ENCODE results near the gene MICAL2.

MICAL2 gene

DNA sequence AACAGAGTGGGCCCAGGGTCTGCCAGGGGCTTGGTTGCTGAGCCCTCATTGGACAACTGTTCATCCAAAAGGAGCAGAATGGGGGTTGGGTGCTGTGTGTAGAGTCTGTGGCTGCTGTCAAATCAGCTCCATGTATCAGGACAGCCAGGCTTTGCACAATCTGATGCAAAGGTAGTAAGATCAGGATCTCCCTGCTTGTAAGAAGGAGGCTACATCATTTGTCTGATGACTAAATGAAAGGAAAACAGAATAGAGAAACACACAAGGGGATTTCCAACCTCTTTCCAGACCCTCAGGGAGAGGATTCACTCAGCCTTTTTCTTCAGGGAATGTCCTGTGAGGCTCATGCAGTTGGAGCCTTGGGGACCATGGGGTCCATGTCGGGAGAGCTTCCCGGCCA lies 7.2 kb downstream of the MICAL2 start:
- no peak for DNase-seq (ENCODE audit: low read depth)

DNA sequence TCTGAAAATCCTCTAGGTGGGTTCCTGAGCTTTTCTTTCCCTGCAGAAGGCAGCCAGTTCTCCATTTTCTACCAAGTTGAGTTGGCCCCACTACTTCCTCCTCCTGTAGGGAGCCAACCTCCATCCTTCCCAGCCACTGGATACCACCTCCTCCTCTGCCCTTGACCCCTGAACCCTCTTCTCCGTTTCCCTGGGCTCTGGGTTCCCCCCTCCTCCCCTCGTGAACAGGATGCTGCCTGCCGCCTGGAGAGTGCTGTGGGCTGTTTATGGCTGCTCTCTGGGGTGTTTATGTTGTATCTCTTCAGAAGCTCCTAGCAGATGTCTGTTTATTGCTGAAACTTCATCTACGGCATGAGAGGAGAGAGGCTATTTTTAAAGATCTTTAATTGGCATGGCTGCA lies 8.6 kb downstream of the MICAL2 start:
- DNase-seq (ENCODE audit: low read depth), result no peak

DNA sequence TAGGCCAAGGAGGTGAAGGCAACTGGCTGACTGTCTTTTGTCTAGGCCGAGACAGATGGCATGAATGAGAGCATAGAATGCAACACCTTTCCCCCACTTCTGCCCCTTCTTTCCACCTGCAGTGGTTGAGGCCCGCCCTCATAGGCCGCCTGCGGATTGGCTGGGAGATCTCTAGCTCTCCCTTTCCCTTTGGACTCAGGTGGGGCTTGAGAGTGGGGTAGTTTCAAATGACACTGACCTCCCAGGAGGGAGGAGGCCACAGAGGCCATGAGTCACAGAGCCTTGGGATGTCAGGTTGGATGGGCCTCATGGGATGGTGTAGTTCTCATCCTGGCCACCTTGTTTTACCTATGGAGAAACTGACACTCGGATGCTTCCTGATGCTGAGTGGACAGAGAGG lies 9.1 kb downstream of the MICAL2 start:
- DNase-seq (ENCODE audit: low read depth), result no peak

DNA sequence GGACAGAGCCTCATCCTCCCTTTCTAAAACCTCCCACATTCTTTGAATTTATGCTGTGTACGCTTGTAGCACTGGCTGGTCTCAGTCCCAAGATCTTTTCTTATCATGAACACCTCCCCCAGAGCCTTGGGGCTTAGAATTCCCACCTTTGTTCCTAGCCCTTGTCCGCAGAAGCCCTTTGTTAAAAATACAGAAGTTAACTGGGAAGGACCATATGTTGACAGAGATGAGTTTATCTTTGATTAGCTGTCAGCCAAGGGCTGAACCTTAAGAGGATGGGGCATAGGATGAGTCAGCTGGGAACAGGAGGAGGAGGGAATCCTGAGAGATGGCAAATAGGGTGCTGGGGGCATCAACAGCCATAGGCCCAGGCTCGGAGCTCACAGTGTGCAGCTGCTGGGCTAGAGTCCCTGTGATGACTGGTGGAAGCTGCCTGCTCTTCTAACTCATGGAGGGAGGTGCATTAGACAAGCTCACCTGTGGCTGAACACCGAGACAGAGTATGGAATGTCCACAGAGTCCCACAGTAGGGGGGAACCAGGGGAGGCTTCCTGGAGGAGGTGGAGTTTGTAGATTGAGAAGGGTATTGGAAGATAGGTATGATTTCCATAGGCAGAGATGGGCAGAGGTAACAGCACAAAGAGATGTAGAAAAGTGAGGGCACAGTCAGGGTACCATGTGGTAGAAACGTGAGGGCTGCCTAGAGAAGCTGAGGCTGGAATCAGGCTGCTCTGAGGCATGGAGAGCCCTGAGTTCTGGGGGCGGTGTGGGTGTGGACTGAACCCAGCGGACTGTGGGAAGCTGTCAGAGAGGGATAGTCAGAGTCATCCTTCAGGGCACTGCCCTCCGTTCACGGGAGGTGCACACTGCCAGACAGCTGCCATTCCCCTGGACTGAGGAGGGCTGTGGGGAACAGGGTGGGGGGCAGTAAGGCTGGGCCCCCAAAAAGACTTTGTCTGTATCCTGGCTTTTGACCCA lies 9.9 kb downstream of the MICAL2 start:
- DNase-seq (ENCODE audit: low read depth), result no peak

DNA sequence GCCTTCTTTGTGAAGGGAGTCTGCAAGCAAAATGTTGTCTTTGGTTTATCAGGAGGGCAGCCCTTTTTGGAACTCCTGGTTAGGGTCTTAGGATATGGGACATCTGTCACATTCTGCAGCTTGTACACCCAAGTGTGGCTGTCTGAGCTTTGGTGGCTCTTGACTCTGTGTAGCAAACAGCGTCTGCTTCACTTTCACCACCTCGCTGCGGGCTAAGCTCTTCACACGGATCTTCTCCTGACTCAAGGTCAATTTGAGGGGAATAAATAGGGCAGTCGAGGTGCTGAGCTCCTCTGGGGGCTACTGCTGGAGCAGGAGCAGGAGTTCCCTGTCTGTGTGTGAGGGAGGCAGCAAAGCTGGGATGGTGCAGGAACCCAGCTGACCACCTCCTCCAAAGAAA lies 10.6 kb downstream of the MICAL2 start:
- no peak for DNase-seq (ENCODE audit: low read depth)

DNA sequence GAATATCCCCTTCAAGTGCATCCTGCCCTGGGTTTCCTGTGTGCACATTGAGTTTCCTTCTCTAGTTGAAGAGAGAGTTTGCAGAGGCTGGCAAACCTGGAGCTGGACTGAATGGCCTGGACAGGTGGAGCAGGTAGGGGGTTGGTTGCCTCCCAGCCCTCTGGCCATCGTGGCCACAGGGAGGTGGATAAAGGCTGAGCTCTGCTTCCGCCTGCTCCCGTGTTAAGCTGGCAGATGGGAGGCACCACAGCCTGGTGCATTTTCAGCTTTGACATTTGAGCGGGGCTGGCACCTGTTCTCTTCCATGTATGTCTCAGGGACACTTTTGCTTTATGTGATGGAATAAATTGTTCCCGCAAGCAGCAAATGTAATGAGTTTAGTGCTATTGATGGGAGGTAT lies 11.1 kb downstream of the MICAL2 start:
- DNase-seq (ENCODE audit: low read depth), result no peak

DNA sequence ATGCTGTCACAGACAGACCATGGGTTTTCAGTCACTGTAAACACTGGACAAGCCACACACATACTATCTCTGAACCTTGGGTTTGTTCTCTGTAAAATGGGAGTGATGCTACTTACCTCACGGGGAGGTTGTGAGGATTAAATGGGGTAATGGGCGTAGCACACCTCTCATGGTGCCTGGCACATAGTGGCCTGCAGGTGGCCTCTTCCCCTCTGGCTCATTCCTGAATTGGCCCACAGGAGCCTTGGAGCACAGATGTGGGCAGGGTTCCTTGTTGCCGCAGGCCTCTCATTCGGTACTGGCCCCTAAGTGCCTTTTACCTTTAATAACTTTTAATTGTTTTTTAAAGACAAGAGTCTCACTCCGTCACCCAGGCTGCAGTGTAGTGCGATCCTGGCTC lies 11.7 kb downstream of the MICAL2 start:
- DNase-seq (ENCODE audit: low read depth), result no peak

DNA sequence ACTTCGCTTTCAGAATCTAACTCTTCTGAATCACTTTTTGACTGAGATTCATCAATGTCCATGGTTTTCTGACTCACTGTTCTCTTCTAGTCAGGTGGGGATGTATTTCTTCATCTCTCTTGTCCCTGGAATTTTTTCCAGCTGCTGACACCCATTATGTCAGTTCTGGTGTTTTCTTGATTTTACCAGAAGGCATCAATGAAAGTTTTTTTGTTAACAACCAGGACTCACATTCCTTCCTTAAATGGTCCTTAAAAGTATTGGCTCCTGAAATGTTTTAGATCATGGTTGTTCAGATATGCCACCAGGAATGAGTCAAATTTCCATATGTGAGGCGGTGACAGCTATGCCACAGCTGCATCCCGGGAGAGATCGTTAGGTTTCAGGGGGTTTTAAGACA lies 12.9 kb downstream of the MICAL2 start:
- no peak for DNase-seq (ENCODE audit: low read depth)

DNA sequence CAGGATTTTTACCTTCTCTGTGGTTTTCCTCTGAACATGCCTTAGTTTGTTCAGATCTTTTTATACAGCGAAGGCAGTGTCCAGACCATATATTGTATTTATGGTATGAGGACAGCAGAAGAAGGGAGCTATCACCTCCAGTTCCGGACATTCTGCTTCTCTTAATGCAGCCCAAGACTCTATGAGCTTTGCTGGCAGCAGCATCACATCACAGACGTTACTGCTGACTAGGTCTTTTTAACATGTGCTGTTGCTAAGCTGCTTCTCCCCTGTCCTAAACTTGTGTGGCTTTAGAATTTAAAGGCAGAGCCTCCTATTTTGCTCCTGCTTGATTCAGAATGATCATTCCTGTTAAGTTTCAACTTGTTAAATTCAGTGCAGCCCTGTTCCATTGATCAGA lies 13.4 kb downstream of the MICAL2 start:
- DNase-seq (ENCODE audit: low read depth), result no peak

DNA sequence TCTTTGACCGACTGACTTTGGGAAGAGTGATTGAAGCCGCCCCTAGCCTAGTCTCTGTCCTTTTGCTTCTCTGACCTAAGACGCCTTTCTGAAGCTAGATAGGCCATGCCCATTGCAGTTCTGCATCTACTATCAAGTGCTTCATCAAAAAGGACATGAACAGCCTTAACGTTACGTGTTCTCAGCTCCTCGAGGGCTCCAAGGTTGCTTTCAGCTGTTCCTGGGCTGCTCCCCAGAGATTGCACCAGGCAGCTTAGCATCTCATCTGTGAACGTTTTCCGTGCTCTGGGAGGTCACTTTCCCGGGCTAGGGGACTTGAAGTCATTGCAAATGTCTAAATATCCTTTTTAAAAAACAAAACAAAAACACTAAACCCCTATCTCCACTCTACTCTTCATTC lies 13.9 kb downstream of the MICAL2 start:
- DNase-seq (ENCODE audit: low read depth), result no peak

DNA sequence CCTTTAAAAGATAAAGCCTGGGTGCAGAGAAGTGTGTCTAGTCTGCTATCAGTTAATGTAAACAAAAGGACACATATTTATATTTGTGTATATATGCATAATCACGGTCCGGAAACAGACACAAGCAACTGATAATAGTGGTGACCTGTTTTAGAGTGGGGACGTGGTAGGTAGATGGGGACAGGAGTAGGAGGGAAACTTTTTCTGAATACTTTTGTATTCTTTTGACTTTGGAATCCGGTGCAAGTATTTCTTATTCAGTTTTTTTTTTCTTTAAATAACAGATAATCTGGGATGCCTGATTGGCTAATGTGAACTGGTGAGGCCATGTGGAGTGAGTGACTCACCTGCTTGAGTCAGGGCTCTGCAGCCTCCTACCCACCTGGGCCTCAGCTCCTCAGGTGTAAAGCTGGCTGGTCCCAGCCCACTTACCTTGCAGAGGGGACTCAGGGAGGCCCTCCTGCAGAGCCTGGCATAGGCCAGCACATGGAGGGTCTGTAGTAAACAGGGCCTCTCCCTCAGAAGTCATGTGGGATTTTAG lies 15.3 kb downstream of the MICAL2 start:
- no peak for DNase-seq (ENCODE audit: low read depth)

DNA sequence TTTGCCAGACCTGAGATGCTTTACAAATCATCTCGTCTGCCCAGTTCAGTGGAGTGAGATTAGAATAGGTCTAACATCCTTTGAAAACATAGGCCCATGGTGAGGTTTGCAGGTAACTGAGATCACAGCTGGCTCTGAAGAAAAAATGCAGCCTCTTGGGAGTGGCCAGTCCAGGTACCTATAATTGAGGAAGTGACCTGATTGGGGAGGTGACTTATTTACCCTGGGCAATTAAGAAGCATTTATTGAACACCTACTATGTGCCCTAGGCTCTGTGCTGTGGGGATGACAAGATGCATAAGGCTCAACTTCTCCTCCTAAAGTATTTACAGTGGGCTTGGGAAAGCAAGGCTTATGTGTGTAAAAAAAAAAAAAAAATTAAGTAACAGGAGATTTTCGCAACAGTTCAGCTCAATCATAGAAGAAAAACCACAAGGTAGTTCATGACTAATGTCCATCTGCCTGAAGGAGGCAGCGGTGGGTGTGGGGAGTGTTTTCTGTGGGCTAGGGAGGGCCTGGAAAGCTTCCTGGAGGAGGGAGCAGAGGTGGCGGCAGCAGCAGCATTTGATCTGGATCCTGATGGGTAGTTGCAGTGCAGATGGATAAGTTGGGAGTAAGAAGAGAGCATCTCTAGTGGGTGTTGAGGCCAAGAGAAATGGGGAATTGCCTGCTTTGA lies 16.1 kb downstream of the MICAL2 start:
- DNase-seq (ENCODE audit: low read depth), result no peak

DNA sequence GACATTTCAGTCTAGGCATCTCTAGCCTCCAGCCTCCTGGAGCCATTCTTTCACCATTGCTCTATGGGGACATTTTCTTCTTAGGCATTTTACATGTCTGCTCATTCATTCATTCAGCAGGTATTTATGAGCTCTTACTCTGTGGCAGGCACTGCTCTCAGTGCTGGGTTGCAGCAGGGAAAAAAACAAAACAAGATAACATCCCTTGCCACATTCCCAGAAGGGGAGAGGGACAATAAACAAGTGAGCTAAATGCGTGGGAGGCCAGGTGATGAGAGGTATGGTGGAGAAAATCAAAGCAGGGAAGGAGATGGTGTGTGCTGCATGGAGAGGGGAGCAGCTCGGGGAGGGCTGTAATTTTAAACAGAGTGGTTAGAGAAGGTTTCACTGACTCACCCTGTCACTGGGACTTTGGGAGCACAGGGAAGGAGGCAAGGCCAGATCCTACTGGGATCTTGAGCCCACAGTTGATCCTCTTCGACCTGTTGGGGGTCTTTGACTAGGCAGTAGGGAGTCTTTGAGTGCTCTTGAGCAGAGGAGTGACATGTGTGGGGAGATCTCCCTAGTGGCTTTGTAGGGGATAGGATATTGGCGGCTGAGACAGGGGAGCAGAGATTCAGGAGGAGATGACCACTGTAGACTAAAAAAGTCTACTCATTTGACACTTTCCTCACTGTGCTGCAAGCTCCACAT lies 17.0 kb downstream of the MICAL2 start:
- DNase-seq (ENCODE audit: low read depth), result no peak

DNA sequence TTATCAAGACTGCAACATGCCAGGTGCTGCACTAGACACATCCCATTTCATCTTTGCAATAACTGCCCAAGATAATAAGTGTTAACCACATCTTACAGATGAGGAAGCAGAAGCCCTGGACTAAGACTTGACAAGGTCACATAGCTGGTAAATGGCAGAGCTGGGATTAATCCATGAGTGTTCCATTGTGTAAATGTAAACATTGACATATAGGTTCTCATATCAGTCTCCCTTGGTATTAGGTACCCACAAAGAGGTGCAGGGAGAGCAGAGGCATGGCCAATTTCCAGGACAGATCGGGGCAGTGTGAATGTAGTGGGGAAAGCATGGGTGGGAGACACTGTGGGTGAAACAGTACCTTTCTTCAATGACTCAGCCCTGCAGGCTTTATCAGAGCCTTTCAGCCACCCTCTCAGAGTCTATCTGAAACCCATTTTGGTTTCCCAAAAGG lies 17.9 kb downstream of the MICAL2 start:
- DNase-seq (ENCODE audit: low read depth), result no peak

DNA sequence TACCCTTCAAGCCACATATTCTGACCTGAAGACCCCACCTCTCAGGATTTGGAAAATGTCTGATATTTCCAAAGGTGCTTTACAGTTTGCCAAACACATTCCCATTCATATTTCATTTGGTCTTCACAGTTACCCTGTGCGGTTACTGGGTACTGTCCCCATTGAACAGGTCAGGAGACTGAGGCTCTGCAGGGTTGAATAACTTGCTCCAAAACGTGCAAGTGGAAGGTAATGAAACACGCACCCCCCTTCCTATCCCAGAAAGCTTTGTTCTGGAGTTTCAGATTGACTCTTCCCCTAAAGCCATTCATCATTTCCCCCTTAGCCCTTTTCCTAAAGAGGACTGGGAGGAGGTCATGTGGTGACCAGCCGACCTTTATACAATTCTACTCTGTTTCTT lies 18.8 kb downstream of the MICAL2 start:
- DNase-seq (ENCODE audit: low read depth), result no peak

DNA sequence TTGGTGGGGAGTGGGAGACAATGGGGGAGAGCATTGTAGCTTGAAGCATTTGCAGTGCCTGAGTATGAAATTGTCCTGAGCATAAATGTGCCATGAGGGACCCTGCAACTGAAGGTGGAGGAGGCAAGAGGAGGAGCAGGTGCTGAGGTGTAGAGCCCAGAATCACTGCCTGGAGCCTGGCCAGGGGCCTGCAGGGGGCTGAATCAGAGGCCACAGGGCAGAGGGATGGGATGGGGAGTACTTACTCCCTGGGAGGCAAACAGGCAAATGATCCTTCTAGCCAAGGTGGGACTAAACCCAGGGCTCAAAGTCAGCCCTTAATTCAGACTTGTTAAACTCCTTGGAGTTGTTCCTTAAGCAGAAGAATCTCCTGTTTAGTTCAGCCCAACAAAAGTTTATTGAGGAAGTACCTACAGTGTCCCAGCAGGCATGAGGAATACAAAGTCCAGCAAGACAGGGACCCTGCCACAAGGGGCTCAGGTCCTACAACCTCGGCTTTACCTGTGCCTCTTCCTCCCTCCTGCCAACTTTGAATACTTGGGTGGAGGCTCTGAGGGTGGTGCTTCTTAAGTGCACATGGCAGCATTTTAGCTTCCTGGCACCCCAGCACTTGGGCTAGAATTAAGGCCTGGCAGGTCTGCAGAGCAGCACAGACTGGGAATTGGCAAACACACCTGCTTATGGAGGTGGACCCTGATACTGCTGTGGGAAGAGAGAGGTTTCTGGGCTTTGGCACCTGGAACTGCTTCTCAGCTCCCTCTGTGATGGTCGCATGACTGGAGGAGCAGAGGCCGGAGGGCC lies 20.0 kb downstream of the MICAL2 start:
- DNase-seq (ENCODE audit: low read depth), result no peak

DNA sequence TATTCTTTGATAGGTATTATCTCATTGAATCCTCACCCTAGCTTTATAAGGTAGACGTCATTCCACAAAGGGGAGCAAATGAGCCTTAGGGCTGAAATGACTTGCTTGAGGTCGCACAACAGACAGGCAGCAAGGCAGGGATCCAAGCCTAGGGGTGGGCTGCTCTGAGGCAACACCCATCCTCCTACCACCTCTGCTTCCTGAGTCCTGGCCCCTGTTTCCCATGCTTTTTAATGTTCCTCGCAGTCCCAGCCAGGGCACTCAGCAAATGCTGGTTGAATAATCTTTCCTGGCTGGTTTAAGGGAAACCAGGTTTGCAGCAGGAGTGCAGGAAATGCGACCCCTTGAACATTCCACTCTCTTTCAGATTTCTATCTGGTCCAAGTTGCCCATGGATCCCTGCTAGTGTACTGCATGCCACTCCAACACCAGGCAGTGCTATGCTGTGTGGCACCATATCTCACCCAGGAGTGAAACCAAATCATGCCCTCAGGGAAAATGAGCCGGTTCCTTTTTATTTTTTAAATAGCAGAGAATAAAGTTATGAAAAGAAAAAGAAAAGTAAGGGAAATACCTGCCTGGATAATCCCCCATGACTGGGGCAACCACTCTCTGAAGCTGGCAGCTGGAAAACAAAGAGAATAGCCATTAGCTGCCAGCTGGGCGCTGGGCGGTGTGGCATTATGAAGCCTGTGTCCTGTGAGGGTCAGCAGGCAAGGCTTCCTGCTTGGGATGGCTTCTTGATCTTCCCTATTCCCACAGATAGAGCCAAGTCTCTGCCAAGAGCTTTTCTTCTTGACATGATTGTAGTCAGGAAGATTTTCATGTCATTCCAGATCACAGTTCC lies 21.8 kb downstream of the MICAL2 start:
- DNase-seq (ENCODE audit: low read depth), result no peak

DNA sequence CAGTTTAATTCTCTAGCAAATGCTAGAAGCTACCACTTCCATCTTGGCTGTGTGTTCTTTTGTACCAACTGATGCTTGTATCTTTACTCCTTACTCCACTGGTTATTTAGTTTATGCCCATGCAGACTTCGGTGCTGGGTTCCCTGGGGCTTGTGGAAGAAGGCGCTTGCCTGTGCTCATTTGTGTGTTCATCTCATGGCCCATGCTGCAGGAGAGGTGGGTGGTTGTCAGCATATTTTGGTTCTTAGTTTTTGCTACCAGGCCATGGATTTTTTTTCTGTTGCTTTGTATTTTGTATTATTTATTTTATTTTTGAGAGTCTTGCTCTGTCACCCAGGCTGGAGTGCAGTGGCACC lies 22.4 kb downstream of the MICAL2 start:
- no peak for DNase-seq (ENCODE audit: low read depth)

DNA sequence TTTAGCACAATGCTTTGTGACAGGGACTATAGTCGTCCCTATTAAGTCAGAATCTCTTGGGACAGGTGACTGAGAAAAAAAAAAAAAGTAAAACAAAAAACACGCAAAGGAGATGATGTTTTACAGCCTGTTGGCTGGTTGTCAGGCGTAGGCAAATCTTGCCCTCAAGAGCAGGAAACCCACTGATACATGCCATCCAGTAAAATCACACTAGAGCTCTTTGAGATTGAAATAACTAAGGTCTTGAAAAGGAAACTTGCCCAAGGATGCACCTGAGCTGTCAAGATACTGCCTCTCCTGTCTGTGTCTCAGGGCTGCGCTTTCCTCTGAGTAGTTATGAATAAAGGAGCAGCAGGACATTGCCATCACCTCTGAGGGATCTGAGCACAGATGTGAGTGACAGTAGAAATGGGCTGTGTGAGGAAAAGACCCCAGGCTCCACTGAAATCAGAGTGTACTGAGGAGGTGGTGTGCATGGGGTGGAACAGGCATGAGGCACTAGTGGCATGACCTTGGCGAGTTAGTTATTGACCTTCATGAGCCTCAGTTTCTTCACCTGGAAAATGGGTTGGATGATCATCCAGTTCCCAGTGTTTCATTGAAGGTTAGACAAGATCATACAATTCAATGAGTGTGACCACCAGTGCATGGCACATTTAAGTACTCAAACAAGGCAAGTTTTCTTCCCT lies 23.3 kb downstream of the MICAL2 start:
- no peak for DNase-seq (ENCODE audit: low read depth)

DNA sequence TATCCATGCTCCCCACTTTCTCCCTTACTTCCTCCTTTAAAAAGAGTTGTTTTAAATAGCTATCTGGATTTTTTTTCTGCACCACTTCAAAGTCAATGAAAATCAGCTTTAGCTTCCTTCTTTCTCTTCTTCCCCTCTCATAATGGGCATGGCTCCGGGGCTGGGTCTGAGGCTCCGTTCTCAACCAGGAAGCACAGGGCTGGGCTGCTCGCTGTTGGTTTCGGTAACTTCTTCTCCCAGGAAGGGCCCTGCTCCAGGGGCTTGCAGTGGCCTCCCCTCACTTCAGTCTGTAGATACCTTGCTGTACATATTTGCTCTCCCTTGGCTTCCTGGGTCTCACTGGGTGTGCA lies 23.8 kb downstream of the MICAL2 start:
- DNase-seq (ENCODE audit: low read depth), result no peak
